GM21737 (cell line): ENCODE measurements around the gene TAS1R3.

Source experiments
- ATAC-seq: cut with Tn5 transposase; IDR thresholded peaks from one replicate; pipeline ENCODE4 v1.9.1; 2021; ENCODE audit warnings: mild to moderate bottlenecking, moderate library complexity; ENCODE audit not compliant: unreplicated experiment

TAS1R3 gene

GRCh38 chr1:1294250-1294890 lies 36.7 kb upstream of the TAS1R3 start:
- no peak for ATAC-seq

- no peak for ATAC-seq
These were observed 35.7 kb upstream of the TAS1R3 start for GRCh38 chr1:1295154-1295923.

GRCh38 chr1:1296070-1297061 lies 34.7 kb upstream of the TAS1R3 start:
- ATAC-seq = no peak

GRCh38 chr1:1297802-1298424 lies 33.2 kb upstream of the TAS1R3 start:
- ATAC-seq = no peak

GRCh38 chr1:1298861-1299685 lies 32.0 kb upstream of the TAS1R3 start:
- ATAC-seq = no peak

- ATAC-seq = no peak
These were observed 31.3 kb upstream of the TAS1R3 start for GRCh38 chr1:1299686-1300351.

GRCh38 chr1:1300352-1300739 lies 30.7 kb upstream of the TAS1R3 start:
- no peak for ATAC-seq

GRCh38 chr1:1302006-1302430 lies 29.1 kb upstream of the TAS1R3 start:
- no peak for ATAC-seq

GRCh38 chr1:1302951-1303509 lies 28.1 kb upstream of the TAS1R3 start:
- ATAC-seq = no peak

- ATAC-seq = no peak
These were observed 27.3 kb upstream of the TAS1R3 start for GRCh38 chr1:1303736-1304135.

- ATAC-seq = no peak
These were observed 26.5 kb upstream of the TAS1R3 start for GRCh38 chr1:1304331-1305299.

- ATAC-seq = no peak
These were observed 25.6 kb upstream of the TAS1R3 start for GRCh38 chr1:1305300-1306069.

GRCh38 chr1:1306070-1306660 lies 24.9 kb upstream of the TAS1R3 start:
- ATAC-seq = no peak

- ATAC-seq = no peak
These were observed 24.3 kb upstream of the TAS1R3 start for GRCh38 chr1:1306661-1307260.

GRCh38 chr1:1307261-1307922 lies 23.7 kb upstream of the TAS1R3 start:
- peak; percentile 0 for ATAC-seq
